ENCODE data around the gene RMRP. TPM values are rescaled to one million over a fixed set of nuclear protein-coding genes. Genes with fewer than 3 reads are reported as not detected.

The RMRP gene
- total and polyA plus RNA-seq, 10 of the 15 experiments (the other 5 are each of a cell fraction or from before 2014, with no cell fraction given), result 12.0 to 42,450 (median 6,418) TPM; not detected in 4

- H2AFZ ChIP-seq (ENCODE audit: control insufficient read depth, low read depth, low read length), result no peak overlapping the region
- H3K36me3 ChIP-seq (ENCODE audit: control insufficient read depth in 2 of 2, insufficient read depth in 2 of 2, low read length in 1 of 2), result no peaks in the 10 kb centered on the region; a peak in 1 of 4 replicates
- TF ChIP-seq ETV6 (conservative IDR thresholded peaks at IDR 0.05 in 1 of 2, IDR thresholded peaks at IDR 0.05 in 1 of 2; ENCODE audit: borderline replicate concordance in 1 of 2, low read depth in 1 of 2) (no peak), RFX5 (IDR thresholded peaks at IDR 0.05; ENCODE audit: low read depth, low read length) (no peak), EZH2 (IDR thresholded peaks at IDR 0.05; ENCODE audit: borderline replicate concordance, control insufficient read depth, low read depth, low read length) (no peak), GABPA (IDR thresholded peaks at IDR 0.05; ENCODE audit: low read depth) (no peak), FOS (IDR thresholded peaks at IDR 0.05; ENCODE audit: borderline replicate concordance, extremely low read depth, insufficient read length) (no peak), ESRRA (IDR thresholded peaks at IDR 0.05; ENCODE audit: low read length) (no peak), CHD4 (IDR thresholded peaks at IDR 0.05) (no peak), ZNF592 (IDR thresholded peaks at IDR 0.05) (no peak), RELB (IDR thresholded peaks at IDR 0.05; ENCODE audit: low read depth) (no peak), KAT2A (conservative IDR thresholded peaks at IDR 0.05; ENCODE audit: control insufficient read depth, low read depth, low read length) (no peak), USF1 (IDR thresholded peaks at IDR 0.05; ENCODE audit: borderline replicate concordance, extremely low read length, insufficient read depth, low read depth, low read length) (no peak), NR2F1 (conservative IDR thresholded peaks at IDR 0.05) (no peak), RUNX3 (IDR thresholded peaks at IDR 0.05; ENCODE audit: low read length) (no peak)
- TF ChIP-seq, protein P1, sequence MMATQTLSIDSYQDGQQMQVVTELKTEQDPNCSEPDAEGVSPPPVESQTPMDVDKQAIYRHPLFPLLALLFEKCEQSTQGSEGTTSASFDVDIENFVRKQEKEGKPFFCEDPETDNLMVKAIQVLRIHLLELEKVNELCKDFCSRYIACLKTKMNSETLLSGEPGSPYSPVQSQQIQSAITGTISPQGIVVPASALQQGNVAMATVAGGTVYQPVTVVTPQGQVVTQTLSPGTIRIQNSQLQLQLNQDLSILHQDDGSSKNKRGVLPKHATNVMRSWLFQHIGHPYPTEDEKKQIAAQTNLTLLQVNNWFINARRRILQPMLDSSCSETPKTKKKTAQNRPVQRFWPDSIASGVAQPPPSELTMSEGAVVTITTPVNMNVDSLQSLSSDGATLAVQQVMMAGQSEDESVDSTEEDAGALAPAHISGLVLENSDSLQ (IDR thresholded peaks at IDR 0.05), result no peak
- TF ChIP-seq, protein P2, sequence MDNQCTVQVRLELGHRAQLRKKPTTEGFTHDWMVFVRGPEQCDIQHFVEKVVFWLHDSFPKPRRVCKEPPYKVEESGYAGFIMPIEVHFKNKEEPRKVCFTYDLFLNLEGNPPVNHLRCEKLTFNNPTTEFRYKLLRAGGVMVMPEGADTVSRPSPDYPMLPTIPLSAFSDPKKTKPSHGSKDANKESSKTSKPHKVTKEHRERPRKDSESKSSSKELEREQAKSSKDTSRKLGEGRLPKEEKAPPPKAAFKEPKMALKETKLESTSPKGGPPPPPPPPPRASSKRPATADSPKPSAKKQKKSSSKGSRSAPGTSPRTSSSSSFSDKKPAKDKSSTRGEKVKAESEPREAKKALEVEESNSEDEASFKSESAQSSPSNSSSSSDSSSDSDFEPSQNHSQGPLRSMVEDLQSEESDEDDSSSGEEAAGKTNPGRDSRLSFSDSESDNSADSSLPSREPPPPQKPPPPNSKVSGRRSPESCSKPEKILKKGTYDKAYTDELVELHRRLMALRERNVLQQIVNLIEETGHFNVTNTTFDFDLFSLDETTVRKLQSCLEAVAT (IDR thresholded peaks at IDR 0.05), result no peak
- H3K9me3 ChIP-seq (replicated peaks; ENCODE audit: control insufficient read depth, insufficient read depth, low read length), result no peaks in the 10 kb centered on the region
- no peak for ATAC-seq
- no peak overlapping the region for H3K27ac ChIP-seq (ENCODE audit: control insufficient read depth, insufficient read depth)
- RAD21 ChIA-PET (ENCODE audit: unreplicated experiment), result no interaction called here
- H3K79me2 ChIP-seq (ENCODE audit: control insufficient read depth, insufficient read depth, low read length), result no peaks in the 10 kb centered on the region; the same call in 1 of the 2 replicates
- CTCF ChIA-PET, result interaction anchor here (2.5 to 3.8 kb wide), 2 partner anchors 10 to 38 kb away, joined by 22 to 55 read pairs; partner anchors contain the start of gene SIT1
- no peaks in the 10 kb centered on the region for H3K27me3 ChIP-seq (replicated peaks in 1 of 2; ENCODE audit: control insufficient read depth in 2 of 2, insufficient read depth in 2 of 2, low read length in 1 of 2)
- H3K4me1 ChIP-seq (ENCODE audit: control insufficient read depth, insufficient read depth, low read length), result no peaks in the 10 kb centered on the region
- in situ Hi-C loops (cut with MboI), result loop anchor here (5.0 kb wide), 1 partner anchor 118 kb away; no protein-coding TSS in a partner anchor
- no peak overlapping the region for H3K4me3 ChIP-seq
- SMC1A ChIA-PET (ENCODE audit: uncharacterized antibody, unreplicated experiment), result interaction anchor here (3.3 kb wide), 1 partner anchor 48 kb away, joined by 16 read pairs; the partner anchor contains the start of genes CCDC107 and RMRP
- H3K9ac ChIP-seq (ENCODE audit: control insufficient read depth, insufficient read depth, low read length), result no peak overlapping the region
- no peak for FAIRE-seq
- POLR2A ChIA-PET, result no interaction called here
- BruUV-seq (replicated peaks), result no TSS peak
- intact Hi-C loops (cut with micrococcal nuclease; ENCODE audit: unreplicated experiment), result loop anchor here (10.0 kb wide), 2 partner anchors 205 to 495 kb away; partner anchors contain the start of genes ATOSB, HINT2 and SPAG8
- no peak for DNase-seq (ENCODE audit: low read depth, low spot score)
- no peak overlapping the region for H3K4me2 ChIP-seq (ENCODE audit: control insufficient read depth, insufficient read depth)
- no peaks in the 10 kb centered on the region for H4K20me1 ChIP-seq (ENCODE audit: control insufficient read depth, insufficient read depth)
- WGBS (ENCODE audit: insufficient coverage, insufficient replicate concordance, low lambda C conversion rate, missing lambda C conversion rate), result 92% methylated on average over 13 of the region's 13 CpGs
These were observed 48.0 kb downstream of the RMRP start for GRCh38 chr9:35609820-35610163.
